Frontal cortex (tissue), 4 donors: ENCODE measurements around the gene YOD1. TPM values are rescaled to one million over a fixed set of nuclear protein-coding genes. Genes with fewer than 3 reads are reported as not detected.

Experiments
- DNase-seq, 2 donors: peaks; one replicate each; pipeline ENCODE4 v3.0.0; 2012; ENCODE audit warnings: low spot score in 2 of 2
- FAIRE-seq: peaks from 2 replicates; lab custom pipeline; 2012; peaks lifted over from hg19 to GRCh38; lab: Jason Lieb, UNC
- total RNA-seq: library from RNA; depleted of rRNA; stranded (reverse); fragments of >200 nt; gene quantifications from one replicate; pipeline ENCODE4 v1.2.3, GENCODE V29; 2014
- donor health status: control.
- donor health status: control.
- donor health status: control.

YOD1 gene
- total RNA-seq, 1 donor from 2014 or later = 20.8 TPM

DNA sequence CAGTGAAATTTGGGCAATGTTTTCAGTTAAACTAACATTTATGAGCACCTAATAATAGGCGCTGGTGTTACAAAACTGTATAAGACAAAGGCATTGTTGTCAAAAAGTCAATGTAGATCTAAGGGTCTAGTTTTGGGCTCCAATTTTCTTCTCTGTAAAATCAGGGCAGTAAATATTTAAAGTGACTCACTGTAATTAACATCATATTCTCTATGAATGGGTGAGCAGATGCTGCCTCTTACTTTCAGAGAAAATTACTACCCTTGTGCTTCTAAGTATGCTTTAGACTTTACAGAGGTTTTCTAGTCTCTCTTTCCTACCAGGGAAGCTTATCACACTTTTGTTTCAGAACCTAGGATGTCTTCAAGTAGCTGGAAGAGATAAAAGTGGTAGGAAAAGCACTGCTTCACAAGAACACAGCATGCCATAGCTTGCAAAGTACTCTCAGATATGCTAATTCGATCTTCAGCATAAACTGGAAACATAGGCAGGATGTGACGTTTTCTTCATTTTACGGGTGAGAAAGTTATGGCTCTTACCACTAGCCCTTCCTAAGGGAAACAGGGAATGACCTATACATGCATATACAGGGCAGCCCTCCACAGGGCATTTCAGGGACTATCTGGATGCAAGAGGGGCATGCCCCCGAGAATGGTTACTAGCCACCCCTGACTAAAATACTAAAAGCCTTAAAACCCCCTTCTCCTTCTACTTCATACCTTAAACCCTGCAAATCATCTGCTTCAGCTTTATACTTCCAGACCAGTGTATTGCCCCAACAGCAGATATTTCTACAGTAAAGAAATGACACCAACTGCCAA, 21.1 kb downstream of the YOD1 start:
- FAIRE-seq (no peak), DNase-seq (no peak)

DNA sequence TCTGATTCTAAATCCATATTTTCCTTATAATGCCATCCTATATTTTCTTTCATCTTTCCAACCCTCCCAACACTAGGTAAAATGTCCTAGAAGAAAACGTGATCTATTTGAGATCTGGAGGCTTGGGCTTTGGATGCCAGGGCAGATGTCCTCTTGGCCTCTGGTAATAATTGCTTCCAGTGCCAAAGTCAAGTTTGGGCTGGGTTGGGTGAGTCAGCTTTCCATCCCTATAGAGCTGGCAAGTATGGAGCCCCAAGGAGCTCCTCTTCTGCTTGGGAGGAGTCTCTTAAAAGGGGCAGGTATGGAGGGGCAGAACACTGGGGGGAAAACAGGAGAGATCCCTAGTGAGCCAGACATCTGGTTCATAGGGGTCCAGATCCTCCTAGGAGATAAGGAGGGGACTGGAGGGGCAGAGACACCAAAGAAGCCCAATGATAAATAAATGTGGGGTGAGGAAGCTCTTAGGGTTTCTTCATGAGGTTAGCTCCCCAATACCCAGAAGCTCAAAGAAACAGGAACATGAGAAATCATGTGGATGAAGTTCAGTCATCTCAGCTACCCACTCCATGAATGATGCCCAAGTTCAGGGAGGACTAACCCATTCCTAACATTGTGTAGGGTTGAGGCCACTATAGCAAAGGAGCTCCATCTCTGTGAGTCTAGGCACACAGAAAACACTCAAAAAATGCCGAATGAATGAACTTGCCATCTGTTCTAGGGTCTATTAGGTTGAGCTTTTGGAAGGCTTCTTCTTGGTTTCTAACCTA, 21.9 kb downstream of the YOD1 start:
- no peak for FAIRE-seq
- DNase-seq = no peak

DNA sequence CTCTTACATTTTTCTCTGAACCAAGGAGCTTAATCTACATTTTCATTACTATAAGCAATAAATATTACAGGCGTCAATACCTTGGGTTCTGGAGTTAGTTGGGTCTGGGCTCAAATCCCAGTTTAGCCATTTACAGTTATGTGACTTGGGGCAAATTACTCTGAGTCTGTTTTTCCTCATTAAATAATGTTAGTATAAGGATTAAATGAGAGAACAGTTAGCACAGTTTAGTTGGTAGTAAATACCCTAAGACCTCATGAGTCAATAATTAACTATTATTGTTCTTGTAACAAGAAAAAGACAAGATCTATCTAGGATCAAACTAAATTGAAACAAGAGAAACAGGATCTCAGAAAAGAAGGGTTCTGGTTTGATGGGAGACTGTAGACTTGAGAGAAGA, 23.1 kb downstream of the YOD1 start:
- FAIRE-seq = no peak
- no peak for DNase-seq

DNA sequence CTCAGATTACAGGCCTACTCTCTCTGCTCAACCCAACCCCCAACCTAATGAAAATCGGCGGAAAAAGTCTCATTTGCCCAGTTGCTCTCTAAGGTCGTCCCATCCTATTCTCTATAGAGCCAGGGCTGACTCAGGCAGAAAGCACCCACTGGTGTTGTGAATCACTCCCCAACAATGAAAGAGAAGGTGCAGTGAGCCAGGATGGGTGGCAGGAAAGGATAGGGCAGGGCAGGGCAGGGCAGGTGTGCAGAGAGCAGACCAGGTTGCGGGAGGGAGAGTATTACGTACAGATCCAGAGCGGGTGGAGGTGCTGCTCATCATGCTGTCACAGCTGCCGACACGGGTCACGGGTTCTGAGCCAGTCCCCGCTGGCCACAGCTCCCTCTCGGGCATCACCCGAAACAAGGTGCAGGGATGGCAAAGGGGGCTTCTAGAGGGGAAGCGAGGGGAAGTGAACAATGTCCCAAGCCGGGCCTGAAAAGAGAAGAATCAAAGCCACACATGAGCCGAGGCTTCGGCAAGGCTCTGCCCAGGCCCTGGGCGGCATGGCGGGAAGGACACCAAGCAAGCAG, 23.7 kb downstream of the YOD1 start:
- FAIRE-seq (no peak), DNase-seq (no peak)

GRCh38 chr1:207026104-207026534, 24.9 kb downstream of the YOD1 start:
- FAIRE-seq (no peak), DNase-seq (peak in 1 of 2 donors; percentile 43)

- DNase-seq (no peak), FAIRE-seq (no peak)
These were observed 25.7 kb downstream of the YOD1 start for GRCh38 chr1:207025146-207025880.

GRCh38 chr1:207024202-207025145, 26.5 kb downstream of the YOD1 start:
- DNase-seq (no peak), FAIRE-seq (no peak)

- FAIRE-seq (no peak), DNase-seq (no peak)
These were observed 27.9 kb downstream of the YOD1 start for GRCh38 chr1:207022996-207023679.

DNA sequence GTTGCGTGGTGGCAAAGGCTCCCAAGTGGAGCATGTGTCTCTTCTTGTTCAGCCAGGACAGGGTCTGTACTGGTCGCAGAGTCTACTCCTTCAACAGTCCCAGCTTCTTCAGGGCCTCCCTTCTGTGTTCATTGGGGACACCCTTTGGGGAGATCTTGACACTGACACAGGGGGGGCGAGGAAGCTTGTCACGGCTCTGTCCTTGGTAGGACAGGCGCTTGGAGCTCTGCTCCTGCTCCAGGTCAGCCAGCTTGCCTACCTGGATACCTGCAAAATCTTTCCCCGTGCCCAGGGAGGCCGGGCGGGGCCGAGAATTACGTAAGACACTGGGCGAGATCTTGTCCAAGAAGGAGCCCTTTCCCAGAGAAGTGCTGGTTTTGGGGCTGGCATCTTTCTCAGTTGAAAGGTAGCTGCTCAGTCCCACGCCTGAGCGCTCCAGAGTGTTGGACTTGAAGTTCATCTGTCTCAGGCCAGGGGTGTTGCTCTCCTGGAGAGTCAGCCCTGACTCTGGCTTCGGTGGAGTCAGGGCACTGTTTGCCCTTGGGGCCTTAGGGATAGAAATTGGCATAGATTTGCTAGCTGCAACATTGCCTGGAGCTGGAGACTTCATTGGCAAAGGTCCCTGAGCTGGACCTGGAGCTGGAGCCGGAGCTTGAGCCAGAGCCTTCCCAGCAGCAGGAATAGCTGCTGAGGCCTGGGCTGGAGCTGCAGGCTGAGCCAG, 29.0 kb downstream of the YOD1 start:
- no peak for DNase-seq

GRCh38 chr1:207021139-207021861, 29.7 kb downstream of the YOD1 start:
- DNase-seq (no peak), FAIRE-seq (no peak)

More for the DNA sequence above, 29.0 kb downstream of the YOD1 start:
- FAIRE-seq = no peak

DNA sequence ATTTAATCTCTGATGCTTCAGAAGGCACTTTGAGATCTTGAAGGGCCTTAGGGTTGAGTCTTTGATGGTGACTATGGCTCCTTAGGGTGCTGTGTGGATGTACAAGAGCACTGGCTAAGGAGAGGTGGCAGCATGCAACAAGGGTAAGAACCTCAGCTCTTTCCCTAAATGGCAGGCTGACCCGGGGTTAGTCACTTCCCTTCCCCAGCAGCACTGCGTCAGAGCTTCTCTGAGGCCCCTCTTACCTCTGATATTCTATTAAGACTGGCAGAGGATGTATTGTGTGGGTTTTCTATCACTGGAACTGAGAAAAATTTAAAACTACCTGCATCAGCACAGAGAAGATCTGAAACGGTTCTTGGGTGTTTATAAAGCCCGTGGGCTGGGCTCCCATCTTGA, 30.3 kb downstream of the YOD1 start:
- DNase-seq (no peak), FAIRE-seq (no peak)

GRCh38 chr1:207020065-207020708, 30.8 kb downstream of the YOD1 start:
- DNase-seq (no peak), FAIRE-seq (no peak)

- DNase-seq (no peak), FAIRE-seq (no peak)
These were observed 31.3 kb downstream of the YOD1 start for GRCh38 chr1:207019661-207020060.

GRCh38 chr1:207019161-207019560, 31.8 kb downstream of the YOD1 start:
- FAIRE-seq = no peak
- DNase-seq = no peak

DNA sequence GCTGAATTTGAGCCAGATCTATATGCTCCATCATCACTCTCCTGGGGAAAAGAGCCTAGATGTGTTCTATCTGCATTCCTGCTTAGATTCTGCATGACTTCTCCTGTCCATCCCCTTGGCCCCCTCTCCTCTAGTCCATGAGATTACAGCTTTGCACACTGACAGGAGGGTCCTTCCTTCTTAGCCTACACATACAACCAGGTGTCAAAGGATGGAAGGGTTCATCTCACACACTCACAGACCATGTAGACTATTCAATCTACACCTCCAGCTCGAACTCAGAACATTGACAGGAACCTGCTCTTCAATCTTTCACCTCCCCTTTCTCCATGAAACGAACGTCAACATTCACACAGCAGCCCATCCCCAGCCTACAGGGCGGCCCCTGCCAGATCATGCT, 32.3 kb downstream of the YOD1 start:
- DNase-seq (no peak), FAIRE-seq (no peak)

DNA sequence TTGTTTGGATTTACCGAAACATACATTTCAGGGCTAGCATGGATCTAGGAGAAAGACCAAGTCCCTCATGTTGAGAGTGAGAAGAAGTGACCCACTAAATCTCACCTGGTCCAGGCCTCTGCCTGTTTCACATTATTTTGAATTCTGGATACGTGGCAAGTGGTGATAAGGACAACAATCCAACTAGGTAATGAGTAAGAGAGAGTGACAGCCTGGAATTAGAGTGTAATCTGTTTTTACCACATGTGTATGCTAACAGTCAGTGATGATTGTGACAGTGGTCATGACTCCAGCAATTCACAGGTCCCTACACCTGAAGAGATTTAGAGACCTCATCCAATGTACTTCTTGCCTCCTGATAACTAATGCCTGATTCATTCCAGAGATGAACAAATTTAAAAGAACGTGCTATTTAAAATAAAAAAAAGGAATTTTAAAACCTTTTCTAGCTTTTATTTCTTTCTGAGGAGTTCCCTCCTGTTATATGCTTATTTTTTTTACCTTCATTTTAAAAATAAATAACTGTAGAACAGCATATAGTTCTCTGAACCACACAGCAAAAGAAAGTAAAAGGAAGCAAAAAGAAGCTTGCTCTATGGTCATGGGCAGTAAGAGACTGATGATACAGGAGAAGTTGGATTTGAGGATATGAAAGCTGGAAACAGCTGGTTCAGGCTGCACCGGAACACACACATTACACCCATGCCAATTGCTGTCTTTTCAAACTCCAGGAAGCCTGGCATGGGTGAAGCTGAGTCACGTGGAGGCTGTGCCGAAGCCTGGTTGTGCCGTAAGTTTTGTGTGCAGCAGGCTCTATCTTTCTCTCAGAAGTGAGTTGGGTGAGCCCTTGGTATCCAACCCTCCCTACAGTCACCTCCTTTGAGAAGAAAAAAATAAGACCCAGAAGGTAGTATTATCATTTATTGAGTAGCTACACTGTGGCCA, 33.1 kb downstream of the YOD1 start:
- DNase-seq = peak in 1 of 2 donors; percentile 27
- FAIRE-seq = no peak
